ENCODE data around the gene PRICKLE2. TPM values are rescaled to one million over a fixed set of nuclear protein-coding genes. Genes with fewer than 3 reads are reported as not detected.
A peak's percentile ranks its signal among the peaks of the same experiment; 100 is the strongest.

The PRICKLE2 gene
- total RNA-seq, 1 donor from 2014 or later = 56.1 TPM

DNA sequence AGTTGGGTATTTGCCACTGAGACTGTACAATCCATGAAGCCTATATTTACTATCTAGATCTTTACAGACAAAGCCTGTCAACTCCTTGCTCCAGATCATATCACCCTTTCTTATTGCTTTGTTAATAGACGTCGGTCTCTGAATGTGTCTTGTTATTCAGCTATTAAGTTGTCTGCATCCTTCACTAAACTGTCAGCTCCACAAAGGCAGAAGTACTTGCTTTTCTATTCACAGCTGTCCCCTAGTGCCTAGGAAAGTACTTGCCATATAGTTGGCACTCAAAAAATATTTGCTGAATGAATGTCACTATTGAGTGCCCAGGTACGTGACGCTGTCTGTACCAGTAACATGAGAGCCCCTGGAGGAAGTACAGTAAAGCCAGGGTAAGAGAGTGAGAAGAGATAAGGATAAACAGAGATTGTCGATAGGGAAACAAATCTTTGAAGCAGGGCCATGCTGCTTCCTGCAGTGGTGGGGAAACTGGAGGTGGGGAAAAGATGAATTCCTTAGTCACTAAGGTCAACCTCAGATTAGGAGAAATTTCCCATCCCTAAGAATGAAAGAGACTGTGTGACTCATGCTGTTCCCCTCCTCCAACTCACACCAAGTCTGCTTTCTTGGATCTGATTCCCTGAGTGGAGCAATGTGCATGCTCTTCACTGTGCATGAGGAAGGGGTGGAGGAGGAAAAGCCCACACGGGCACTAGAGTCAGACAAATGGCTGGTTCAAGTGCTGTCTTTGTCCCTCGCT, 36.3 kb downstream of the PRICKLE2 start:
- peak; percentile 98 for DNase-seq (ENCODE audit: low read depth)

DNA sequence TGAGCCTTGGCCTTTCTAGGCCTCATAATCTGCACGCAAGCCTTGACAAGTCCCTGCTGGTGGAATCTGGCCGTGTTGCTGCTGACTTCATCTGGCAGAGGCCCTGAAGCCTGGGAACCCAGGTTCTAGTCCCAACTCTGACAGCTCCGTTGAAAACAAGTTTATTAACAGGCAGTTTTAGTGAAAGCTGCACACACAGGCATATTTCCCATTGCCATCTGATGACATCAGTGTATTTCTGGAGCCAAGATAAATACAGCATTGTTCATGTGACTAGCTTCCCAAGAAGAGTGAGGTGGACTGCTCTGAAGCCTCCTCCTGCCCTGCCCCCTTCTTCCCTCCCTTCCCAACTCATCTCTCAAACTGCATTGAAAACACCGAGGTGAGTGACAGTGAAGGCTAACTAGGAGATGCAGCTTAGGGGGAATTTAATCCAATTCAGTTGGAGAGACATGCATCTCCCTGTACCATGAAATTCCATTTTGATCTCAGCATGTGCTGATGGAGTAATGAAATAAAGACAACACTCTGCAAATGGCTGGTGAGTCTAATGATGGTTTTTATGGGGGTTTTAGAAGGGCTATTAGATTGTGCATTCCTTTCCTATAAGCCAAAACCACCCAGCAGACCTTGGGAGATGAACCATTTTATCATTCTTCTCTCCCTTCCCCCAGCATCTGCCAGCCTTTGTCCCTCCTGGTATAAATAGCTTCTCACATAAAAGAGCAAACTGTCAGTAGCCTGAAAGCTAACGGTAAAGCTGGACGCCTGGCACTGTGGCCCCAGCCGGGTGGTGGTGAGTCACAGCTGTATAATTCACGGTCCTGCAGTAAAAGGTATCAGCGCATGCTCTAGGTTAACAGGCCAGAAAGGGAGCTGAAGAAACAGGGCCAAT, 38.0 kb downstream of the PRICKLE2 start:
- DNase-seq (ENCODE audit: low read depth) = peak; percentile 100

DNA sequence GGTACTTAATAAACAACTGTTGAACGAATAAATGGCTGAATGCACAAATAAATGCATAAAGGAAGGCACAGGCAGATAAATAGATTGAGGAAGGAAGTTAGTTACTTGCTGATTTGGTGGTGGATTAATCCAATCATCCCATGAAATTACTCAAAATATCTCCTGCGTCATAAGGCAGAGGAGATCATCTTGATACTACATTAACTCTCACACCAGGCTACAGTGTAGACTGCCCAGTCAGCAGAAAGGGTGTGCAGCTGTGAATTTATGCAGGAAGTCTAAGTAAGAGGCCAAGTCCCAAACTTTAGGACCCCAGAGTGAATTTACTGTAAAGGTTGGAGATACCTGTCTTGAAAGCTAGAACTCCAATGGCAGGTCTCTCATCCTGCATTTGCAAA, 38.6 kb downstream of the PRICKLE2 start:
- DNase-seq (ENCODE audit: low read depth) = no peak

DNA sequence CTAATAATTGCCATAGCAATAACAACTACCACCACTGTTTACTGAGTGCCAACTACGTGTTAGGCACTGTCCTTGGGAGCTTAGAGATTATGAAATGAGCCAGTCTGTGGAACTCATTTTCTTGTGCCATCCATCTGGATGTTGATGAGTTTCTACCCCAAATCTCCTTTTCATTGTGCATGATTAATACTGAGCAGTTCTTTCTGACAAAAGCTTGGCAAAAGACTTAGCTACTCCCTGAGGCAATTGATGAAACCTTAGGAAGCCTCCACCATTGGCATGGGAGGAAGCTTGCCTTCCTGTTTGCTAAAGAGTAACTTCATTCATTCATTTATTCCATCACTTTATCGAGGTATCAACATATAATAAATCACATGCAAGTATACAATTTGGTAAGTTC, 39.8 kb downstream of the PRICKLE2 start:
- no peak for DNase-seq (ENCODE audit: low read depth)

DNA sequence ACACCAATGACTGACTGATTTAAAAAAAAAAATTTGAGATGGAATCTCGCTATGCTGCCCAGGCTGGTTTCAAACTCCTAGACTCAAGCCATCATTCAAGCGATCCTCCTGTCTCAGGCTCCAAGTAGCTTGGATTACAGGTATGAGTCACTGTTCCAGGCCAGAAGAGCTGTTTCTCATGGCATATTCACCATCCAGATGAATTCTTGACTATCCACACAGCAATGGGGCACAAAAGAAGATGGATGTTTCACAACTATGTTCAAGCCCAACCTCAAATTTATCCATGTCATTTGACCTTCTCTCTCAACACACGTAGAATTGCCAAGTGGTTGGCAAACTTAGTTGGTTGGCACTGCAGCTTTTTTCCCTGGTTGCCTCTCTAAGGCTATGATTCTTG, 40.6 kb downstream of the PRICKLE2 start:
- peak; percentile 92 for DNase-seq (ENCODE audit: low read depth)

DNA sequence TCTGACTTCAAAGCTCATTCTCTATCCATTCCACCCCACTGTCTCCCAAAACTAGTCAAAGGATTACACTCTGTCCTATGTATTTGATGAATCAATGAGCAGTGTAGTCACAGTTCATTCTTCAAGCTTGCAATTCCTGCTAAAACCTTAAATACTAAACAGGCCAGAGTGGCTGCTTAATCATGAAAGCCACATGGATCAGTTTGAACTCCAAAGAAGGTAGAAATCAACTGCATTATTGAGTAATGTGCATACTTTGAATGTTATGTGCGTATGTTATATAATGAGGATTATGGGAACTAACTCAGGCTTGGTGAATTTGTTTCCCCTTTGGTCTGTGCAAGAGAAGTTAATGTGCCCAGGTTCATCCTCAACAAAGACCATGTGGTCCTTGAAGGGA, 45.4 kb downstream of the PRICKLE2 start:
- no peak for DNase-seq (ENCODE audit: low read depth)

DNA sequence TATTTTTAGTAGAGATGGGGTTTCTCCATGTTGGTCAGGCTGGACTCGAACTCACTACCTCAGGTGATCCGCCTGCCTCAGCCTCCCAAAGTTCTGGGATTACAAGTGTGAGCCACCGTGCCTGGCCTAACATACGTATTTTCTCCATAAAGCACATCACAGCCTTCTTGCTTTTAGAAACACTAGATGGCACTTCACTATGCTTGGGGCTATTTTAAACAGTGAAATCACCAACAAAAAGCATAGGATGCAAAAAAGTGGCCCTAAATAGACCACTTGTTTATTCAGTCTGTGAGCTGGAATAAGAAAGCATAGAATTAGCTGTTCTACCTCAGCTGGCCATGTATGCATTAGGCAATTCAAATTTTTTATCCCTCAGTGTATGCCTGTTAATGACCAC, 46.0 kb downstream of the PRICKLE2 start:
- no peak for DNase-seq (ENCODE audit: low read depth)

DNA sequence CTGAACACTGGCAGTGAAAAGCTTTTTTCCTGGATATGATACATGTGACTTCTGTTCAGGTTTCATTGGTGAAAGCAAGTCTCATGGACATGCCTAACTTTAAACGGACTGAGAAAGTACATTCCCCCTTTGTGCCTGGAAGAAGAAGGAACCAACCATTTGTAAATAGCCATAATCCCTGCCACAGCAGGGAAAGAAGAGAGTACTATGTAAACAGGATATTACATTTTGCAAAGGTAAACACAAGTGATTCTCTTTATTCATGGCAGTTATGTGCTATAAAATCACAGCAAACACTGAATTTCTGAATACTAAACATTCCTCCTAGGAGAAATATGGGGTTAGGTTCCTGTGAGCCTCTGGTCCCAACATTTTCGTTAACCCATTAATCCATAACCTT, 46.8 kb downstream of the PRICKLE2 start:
- DNase-seq (ENCODE audit: low read depth) = no peak

DNA sequence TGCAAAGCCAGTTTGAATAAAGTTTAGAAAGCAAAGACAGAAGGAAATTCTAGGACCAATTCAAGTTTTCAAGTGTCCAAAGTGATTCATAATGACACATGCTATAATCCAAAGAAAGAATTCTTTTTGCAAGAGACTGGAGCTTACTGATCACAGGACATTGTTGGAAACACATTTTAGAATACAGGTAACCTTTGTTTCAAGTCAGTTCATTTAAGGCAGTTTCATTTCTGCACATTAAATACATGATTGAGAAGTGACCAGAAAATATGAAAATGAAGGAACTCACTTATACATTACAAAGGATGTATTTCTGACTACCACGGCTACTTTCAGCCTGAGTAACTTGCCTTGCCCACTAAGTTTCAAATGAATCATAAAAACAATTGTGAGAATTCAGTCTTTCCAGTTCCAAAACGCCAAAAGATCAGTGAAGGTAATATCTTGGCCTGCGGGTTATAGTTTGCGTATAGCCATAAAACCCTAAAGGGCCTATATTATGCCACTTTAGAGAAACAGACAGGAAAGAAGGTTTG, 48.7 kb downstream of the PRICKLE2 start:
- peak; percentile 52 for DNase-seq (ENCODE audit: low read depth)

DNA sequence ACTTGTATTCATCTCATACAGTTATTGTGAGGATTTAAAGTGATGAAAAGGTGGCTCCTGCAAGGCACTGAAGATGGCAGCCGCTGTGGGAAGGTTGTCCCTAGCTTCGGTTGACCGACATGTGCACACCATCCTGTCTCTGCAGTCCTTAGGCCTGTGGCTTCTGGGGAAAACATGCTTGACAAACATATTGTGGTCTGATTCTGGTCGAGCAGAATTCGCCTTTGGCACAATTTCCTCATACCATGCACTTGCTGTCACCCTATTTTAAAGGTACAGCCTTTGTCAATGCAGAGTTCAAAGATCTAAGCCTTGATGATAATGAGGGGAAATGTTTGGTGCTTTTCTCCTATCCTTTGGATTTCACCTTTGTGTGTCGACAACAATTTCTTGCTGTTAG, 50.9 kb downstream of the PRICKLE2 start:
- DNase-seq (ENCODE audit: low read depth) = peak; percentile 77

DNA sequence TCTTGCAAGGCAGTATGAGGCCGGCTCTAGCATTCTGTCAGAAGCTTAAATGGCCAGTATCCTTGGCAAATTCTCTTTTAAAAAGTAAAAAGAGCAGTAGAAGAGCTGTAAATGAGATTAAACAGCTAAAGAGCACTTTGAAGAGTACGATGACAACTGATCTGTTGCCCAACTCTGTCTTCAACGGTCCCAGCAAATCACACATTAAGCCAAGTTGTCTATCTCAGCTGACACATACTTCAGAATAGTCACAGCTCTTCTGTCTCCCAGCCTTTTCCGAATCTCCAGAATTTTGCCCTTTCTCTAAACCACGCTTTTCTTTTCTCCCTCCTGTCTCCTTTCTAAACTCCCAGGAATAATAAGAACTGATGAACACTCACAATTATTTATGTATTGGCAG, 51.7 kb downstream of the PRICKLE2 start:
- no peak for DNase-seq (ENCODE audit: low read depth)

DNA sequence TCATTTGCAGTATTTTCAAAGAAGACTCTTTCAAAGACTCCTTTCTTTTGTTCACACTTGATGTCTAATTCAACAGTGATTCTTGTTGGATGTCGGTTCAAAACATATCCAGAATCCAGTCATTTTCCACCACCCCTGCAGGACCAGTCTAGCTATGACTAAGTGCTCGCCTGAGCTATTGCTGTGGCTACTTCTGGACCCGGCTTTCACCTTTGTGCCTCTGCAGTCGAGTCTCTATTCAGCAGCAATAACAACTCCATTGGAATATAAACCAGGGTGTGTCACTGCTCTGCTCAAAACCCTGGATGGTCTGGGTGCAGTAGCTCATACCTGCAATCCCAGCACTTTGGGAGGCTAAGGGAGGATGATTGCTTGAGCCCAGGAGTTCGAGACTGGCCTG, 55.0 kb downstream of the PRICKLE2 start:
- DNase-seq (ENCODE audit: low read depth) = no peak

DNA sequence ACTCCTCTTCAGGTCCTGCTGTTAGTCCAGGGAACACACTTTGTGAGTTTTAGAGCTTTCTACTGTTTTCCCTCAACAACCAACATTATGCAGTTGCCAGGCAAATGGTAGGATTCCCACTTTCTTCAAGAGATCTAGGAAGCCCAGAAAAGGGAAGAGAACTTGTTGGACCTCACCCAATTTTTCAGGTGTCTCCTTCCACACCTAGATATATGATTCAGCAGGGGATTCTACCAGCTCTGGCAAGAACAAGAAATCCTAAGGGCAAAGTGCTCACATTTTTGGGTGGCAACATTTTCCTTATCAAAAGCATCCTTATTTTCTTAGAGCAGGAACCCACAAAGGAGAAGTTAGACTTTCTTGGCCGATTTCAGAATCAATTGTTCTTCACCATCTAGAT, 57.4 kb downstream of the PRICKLE2 start:
- DNase-seq (ENCODE audit: low read depth) = no peak

DNA sequence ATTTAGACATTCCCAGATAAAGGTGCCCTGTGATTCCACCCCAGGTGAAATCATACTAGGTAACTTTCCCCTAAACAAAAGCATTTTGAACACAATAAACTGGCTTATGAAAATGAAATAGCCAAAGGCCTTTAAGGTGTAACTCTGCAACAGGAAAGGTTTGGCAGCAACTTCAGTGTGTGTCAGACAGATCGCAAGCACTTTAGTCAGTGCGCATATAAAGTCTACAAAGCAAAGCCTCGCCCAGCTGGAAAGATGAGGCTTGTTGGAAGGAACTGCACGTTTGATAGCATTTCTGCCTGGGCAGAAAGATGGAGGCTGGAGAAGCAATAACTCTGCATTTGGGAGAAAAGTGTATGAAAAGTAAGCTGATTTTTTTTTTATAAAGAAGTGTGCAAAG, 57.9 kb downstream of the PRICKLE2 start:
- DNase-seq (ENCODE audit: low read depth) = no peak

DNA sequence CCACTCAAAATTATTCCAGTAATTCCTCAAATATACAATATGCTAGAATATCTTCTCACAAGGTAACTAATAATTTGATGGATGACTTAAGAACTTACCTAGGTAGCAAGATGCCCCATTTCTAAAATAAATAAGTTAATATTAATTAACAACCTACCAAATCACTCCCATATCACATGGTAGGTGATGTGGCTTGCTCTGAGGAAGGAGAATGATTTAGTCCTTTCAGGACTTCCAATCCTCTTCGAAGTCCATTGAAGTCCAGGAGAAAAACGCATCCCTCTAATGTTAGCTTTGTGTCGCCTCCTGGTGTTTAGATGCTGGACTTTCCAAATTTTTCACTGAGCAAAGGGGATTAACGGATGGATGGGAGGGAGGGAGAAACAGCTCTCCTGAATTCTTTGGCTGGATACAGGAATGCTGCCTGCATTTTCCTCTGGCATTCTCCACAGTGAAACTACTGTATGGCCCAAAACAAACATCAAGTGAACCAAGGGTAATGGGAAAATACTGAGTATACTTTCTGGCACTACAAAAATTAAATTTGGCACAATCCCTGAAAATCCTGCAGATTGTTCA, 58.6 kb downstream of the PRICKLE2 start:
- no peak for DNase-seq (ENCODE audit: low read depth)

DNA sequence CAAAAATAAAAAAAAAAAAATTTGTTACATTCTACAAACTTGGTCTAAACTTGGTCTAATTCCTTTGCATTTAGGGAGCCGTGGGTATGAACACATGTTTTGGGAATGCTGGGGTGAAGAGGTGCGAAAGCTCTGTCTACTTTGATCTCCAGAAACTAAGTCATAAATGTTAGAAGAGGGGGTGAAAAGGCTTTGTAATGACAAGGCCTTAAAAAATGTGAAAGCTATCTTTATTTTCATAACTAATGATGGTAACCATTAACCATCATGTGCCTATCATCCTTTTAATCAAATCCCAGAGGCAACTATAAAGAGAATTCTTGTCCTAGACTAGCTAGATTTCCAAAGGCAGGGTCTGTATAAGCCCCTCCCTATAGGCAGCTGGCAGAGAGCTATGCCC, 60.9 kb downstream of the PRICKLE2 start:
- no peak for DNase-seq (ENCODE audit: low read depth)

DNA sequence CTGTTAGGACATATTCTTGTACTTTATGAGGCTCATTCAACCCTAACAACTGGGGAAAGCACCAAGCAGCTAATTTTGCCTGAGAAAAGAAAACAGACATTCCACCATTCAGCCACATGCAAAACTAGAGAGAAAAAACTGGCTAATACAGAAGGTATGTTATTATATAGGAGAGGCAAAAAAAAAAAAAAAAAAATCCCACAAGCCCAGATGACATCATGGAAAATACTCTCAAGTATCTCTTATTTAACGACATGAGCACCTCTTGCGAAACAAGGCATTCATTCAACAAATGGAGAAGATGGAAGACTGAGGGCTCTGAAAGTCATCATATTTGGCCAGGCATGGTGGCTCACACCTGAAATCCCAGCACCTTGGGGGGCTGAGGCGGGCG, 61.5 kb downstream of the PRICKLE2 start:
- DNase-seq (ENCODE audit: low read depth) = peak; percentile 90

DNA sequence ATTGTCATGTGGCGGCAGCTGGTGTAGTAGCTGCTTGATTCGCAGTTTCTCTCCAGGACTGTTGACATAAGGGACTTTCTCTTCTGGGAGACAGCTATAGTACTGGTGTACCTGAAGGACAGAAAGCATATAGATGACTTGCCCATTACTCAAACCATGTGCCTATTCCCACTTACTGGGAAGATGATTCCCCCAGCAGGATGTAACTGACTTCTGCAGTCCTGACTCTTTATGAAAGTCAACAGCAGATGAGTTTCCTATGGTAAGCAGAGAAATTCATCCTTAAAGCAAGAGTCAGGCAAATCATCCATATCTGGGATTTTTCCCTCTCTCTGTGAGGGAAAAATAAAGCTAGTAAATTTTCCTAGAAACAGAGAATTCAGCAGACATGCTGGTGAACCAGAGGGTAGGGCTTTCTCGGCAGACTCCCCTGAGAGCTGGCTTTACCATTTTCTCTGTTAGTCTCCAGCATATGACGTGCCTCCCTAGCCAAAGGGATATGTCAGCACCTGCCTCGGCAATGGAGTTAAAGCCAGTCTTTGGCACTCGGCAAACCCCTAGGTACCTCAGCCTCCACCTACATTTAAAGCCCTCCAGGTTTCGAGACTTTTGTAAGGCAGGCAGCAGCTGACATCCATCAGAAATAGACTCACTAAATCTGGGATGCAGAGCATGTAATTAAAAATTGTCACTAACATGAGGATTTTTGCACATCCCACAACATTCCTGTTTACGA, 62.1 kb downstream of the PRICKLE2 start:
- no peak for DNase-seq (ENCODE audit: low read depth)

DNA sequence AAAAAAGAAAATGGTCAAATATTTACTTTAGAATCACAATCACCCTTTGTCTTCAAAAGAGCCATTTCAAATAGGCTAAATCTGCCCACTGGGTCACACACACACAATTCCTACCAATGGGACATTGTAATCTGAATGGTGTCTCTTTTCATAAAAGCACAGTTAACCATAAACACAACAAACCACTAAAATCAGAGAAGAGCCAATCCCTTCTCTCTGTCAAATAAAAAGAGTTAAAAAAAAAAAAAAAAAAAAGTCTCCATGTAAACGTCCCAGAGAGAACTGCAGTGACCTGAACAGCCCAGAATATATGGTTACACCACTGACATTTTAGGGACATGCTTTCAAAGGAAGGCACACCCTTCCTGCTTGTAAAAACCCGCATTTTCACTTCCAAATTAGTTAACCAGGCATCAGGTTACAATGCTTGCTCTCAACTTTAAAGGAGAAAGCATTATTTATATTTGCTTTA, 63.7 kb downstream of the PRICKLE2 start:
- DNase-seq (ENCODE audit: low read depth) = no peak

DNA sequence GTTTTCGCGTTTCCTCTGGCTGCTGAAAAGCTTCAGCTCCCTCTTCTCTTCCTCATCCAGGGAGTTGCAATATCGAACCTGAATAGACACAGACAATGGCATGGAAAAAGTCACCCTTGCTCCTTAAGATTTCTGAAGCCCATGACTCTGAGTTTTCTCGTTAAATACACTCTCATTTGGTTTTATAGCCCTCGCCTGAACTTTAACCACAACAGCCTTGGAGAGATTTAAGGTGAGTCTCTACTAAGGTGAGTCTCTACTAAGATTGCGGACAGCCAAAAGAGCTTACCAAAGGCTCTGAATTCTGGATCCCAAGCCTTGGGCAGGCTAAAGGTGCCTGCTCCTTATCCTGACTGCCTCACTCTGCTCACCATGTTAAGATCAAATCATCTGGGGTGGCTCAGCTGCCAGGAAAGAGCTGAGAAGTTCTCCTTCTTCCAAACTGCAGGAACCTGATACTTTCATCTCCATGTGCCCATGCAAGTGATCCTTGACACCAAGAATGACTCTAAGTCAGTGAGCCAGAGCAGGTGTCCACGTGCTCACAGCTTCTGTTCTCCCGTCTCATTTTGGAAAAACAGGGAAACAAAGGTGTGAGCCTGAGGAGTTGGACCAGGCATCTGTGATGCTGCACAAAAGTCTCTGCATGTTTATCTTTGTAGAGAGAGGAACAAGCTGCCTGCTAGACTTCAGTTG, 65.1 kb downstream of the PRICKLE2 start:
- DNase-seq (ENCODE audit: low read depth) = no peak

DNA sequence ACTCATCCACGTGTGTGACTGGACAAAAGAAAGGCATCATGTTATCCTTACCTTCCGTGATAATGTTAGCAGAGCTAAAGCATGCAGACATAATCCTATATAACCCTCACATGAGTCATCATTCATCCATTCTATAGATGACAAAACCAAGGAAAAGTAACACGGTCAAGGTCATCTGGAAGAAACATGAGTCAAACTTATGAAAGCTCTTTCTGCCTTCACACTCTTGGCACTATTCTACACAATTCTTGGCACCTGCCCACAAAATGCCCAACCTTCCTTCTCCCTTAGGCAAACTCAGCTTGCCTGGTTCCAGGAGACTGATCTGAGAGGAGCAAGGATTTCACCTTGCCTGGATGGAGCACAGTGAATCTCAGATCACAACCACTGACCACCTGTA, 66.9 kb downstream of the PRICKLE2 start:
- DNase-seq (ENCODE audit: low read depth) = peak; percentile 42

Data from renal cortical epithelial cell (primary cell).